GM12878 (cell line): ENCODE measurements around the gene CEBPG.

ENCODE experiments used
- ATF2 ChIP-seq: IDR thresholded peaks from 2 replicates; pipeline ENCODE4 v1.6.1; 2012; ENCODE audit warnings: low read length, inconsistent platforms
- CTCF ChIP-seq, 3 experiments: IDR thresholded peaks in 2 of 3; conservative IDR thresholded peaks in 1 of 3; 2 replicates each; pipeline ENCODE4 v1.5.1; 2011; ENCODE audit warnings: low read depth in 3 of 3, low read length in 3 of 3, mild to moderate bottlenecking in 3 of 3, control low read depth in 2 of 3, moderate library complexity in 2 of 3, inconsistent platforms in 1 of 3, mixed read lengths in 1 of 3; ENCODE audit not compliant: control insufficient read depth in 2 of 3, insufficient read depth in 1 of 3; ENCODE audit errors: extremely low read depth in 1 of 3
- ELK1 ChIP-seq: IDR thresholded peaks from 2 replicates; pipeline ENCODE4 v1.6.1; 2012; ENCODE audit warnings: low read depth, low read length, improper control_type of control experiment
- HCFC1 ChIP-seq: fragments of 150-350 bp; IDR thresholded peaks from 2 replicates; pipeline ENCODE4 v1.6.1; 2014; ENCODE audit warnings: low read length
- NFYB ChIP-seq: IDR thresholded peaks from 2 replicates; pipeline ENCODE4 v1.6.1; 2011; ENCODE audit warnings: low read depth, mild to moderate bottlenecking, low read length, improper control_type of control experiment, moderate library complexity; ENCODE audit not compliant: insufficient read depth
- POLR2A ChIP-seq: IDR thresholded peaks from 2 replicates; pipeline ENCODE4 v1.6.1; 2011; ENCODE audit warnings: low read depth, mild to moderate bottlenecking, low read length
- POLR2AphosphoS5 ChIP-seq: IDR thresholded peaks from 2 replicates; pipeline ENCODE4 v1.6.1; 2011; ENCODE audit warnings: mild to moderate bottlenecking, low read length, inconsistent platforms
- SRF ChIP-seq, 2 experiments: IDR thresholded peaks; 2 replicates each; pipeline ENCODE4 v1.6.1; 2011; ENCODE audit warnings: low read depth in 2 of 2, low read length in 2 of 2, mild to moderate bottlenecking in 1 of 2, moderate library complexity in 1 of 2
- STAT3 ChIP-seq: IDR thresholded peaks from 2 replicates; pipeline ENCODE4 v1.6.1; 2011; ENCODE audit warnings: low read depth, low read length, improper control_type of control experiment
- TF ChIP-seq, protein P1 (sequence below): IDR thresholded peaks from 2 replicates; pipeline ENCODE4 v1.6.1; 2012; ENCODE audit warnings: mild to moderate bottlenecking, low read depth, low read length

DNA sequence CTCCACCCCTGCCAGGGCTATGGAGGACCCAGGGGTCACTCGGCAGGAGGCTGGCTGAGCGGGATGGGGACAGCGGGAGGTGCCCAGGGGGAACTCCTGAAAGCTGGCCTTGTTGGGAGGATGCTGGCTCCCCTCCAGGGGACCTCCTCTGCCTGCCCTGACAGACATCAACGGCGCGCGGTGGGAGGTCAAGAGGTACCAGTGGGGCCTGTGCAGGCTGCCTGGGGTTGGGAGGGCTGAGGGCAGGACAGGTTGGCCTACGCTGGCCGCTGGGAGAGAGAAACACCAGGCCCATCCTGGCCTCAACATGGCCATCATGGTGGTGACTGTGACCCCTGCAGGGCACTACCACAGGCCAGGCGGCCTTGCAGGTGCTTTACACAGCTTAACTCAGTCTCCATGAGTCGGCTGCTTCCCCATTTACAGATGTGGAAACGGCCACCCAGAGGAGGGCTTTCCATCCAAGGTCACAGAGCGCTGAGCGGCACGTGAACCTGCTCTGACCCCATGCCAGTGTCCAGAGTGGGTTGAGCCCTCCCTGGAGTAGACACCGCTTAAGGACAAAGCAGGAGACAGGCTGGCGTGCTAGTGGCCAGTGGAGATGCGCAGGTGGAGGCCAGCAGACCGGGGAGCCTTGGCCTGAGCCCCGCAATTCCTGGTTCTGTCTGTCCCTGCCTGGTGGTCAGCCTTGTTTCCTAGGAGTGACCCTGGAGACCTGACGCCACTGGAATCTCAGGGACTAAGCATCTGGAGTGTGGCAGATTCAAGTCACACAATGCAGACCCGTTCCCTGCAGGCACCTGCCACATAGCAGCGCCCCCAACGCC, 27.6 kb downstream of the CEBPG start:
- no peak for TF ChIP-seq POLR2AphosphoS5
- TF ChIP-seq ELK1: no peak
- no peak for TF ChIP-seq STAT3
- no peak for TF ChIP-seq NFYB
- TF ChIP-seq POLR2A: no peak
- no peak for TF ChIP-seq ATF2
- no peak for TF ChIP-seq CTCF (IDR thresholded peaks at IDR 0.05 in 2 of 3, conservative IDR thresholded peaks at IDR 0.05 in 1 of 3; ENCODE audit: control insufficient read depth in 2 of 3, extremely low read depth in 1 of 3, insufficient read depth in 1 of 3, low read depth in 3 of 3, low read length in 3 of 3)
- TF ChIP-seq, protein P1, sequence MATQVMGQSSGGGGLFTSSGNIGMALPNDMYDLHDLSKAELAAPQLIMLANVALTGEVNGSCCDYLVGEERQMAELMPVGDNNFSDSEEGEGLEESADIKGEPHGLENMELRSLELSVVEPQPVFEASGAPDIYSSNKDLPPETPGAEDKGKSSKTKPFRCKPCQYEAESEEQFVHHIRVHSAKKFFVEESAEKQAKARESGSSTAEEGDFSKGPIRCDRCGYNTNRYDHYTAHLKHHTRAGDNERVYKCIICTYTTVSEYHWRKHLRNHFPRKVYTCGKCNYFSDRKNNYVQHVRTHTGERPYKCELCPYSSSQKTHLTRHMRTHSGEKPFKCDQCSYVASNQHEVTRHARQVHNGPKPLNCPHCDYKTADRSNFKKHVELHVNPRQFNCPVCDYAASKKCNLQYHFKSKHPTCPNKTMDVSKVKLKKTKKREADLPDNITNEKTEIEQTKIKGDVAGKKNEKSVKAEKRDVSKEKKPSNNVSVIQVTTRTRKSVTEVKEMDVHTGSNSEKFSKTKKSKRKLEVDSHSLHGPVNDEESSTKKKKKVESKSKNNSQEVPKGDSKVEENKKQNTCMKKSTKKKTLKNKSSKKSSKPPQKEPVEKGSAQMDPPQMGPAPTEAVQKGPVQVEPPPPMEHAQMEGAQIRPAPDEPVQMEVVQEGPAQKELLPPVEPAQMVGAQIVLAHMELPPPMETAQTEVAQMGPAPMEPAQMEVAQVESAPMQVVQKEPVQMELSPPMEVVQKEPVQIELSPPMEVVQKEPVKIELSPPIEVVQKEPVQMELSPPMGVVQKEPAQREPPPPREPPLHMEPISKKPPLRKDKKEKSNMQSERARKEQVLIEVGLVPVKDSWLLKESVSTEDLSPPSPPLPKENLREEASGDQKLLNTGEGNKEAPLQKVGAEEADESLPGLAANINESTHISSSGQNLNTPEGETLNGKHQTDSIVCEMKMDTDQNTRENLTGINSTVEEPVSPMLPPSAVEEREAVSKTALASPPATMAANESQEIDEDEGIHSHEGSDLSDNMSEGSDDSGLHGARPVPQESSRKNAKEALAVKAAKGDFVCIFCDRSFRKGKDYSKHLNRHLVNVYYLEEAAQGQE: no peak
- no peak for TF ChIP-seq SRF (IDR thresholded peaks at IDR 0.05; ENCODE audit: low read depth in 2 of 2, low read length in 2 of 2)
- no peak for TF ChIP-seq HCFC1
